GM18907 (cell line): ENCODE data around the gene CA7.
"Not testable (repeated sequence)": the region's sequence is repeated elsewhere in the genome, so short reads cannot be mapped to it uniquely, and the experiment has no call there.

Experiments
- ATAC-seq: cut with Tn5 transposase; IDR thresholded peaks from one replicate; pipeline ENCODE4 v1.9.1; 2021; ENCODE audit warnings: mild to moderate bottlenecking, moderate library complexity; ENCODE audit not compliant: unreplicated experiment

CA7 gene

GRCh38 chr16:66846266-66846665 lies 2.1 kb downstream of the CA7 start:
- ATAC-seq, result no peak

GRCh38 chr16:66846831-66847230 lies 2.6 kb downstream of the CA7 start:
- no peak for ATAC-seq

GRCh38 chr16:66847533-66848067 lies 3.4 kb downstream of the CA7 start:
- no peak for ATAC-seq

GRCh38 chr16:66848172-66848571 lies 4.0 kb downstream of the CA7 start:
- no peak for ATAC-seq

GRCh38 chr16:66849021-66849420 lies 4.8 kb downstream of the CA7 start:
- no peak for ATAC-seq

- no peak for ATAC-seq
Measured at GRCh38 chr16:66849549-66849948, 5.3 kb downstream of the CA7 start.

GRCh38 chr16:66850115-66850815 lies 6.1 kb downstream of the CA7 start:
- no peak for ATAC-seq

- ATAC-seq, result no peak
Measured at GRCh38 chr16:66851166-66851964, 7.2 kb downstream of the CA7 start.

GRCh38 chr16:66853261-66854139 lies 9.3 kb downstream of the CA7 start:
- ATAC-seq, result no peak

- ATAC-seq, result no peak
Measured at GRCh38 chr16:66856184-66856730, 12.0 kb downstream of the CA7 start.

- ATAC-seq, result no peak
Measured at GRCh38 chr16:66856801-66857200, 12.6 kb downstream of the CA7 start.

GRCh38 chr16:66857437-66857836 lies 13.2 kb downstream of the CA7 start:
- ATAC-seq, result no peak

GRCh38 chr16:66858740-66859396 lies 14.7 kb downstream of the CA7 start:
- ATAC-seq, result no peak

GRCh38 chr16:66859397-66860068 lies 15.3 kb downstream of the CA7 start:
- no peak for ATAC-seq

GRCh38 chr16:66862023-66862520 lies 17.9 kb downstream of the CA7 start:
- ATAC-seq, result no peak

GRCh38 chr16:66863707-66864106 lies 19.5 kb downstream of the CA7 start:
- ATAC-seq, result no peak

- ATAC-seq, result no peak
Measured at GRCh38 chr16:66869424-66869823, 25.2 kb downstream of the CA7 start.

- not testable (repeated sequence) for ATAC-seq
Measured at GRCh38 chr16:66871363-66871762, 27.1 kb downstream of the CA7 start.

GRCh38 chr16:66871840-66872239 lies 27.6 kb downstream of the CA7 start:
- no peak for ATAC-seq

GRCh38 chr16:66872559-66872942 lies 28.3 kb downstream of the CA7 start:
- ATAC-seq, result no peak
